K562 (cell line): Measurements from ENCODE around the gene YES1. TPM values are rescaled to one million over a fixed set of nuclear protein-coding genes. Genes with fewer than 3 reads are reported as not detected.

Experiments used
- BHLHE40 ChIP-seq: IDR thresholded peaks from 2 replicates; pipeline ENCODE4 v1.6.1; 2011; ENCODE audit warnings: low read length, improper control_type of control experiment
- COPS2 ChIP-seq: fragments of 450-650 bp; conservative IDR thresholded peaks from 2 replicates; pipeline ENCODE4 v1.6.1; 2016; ENCODE audit warnings: mild to moderate bottlenecking, moderate library complexity
- CTBP1 ChIP-seq: fragments of 450-650 bp; IDR thresholded peaks from 2 replicates; pipeline ENCODE4 v1.6.1; 2016; ENCODE audit warnings: borderline replicate concordance
- EHMT2 ChIP-seq: fragments of 450-650 bp; IDR thresholded peaks from 2 replicates; pipeline ENCODE4 v1.6.1; 2018; ENCODE audit warnings: antibody characterized with exemption
- ETV5 ChIP-seq: sonication (generic); formaldehyde crosslinking; IDR thresholded peaks from 2 replicates; pipeline ENCODE4 v1.4.0; 2020; ENCODE audit warnings: low read depth, mild to moderate bottlenecking, missing genetic modification reagents
- LCOR ChIP-seq: sonication (generic); formaldehyde crosslinking; IDR thresholded peaks from 2 replicates; pipeline ENCODE4 v1.8.0; 2022; ENCODE audit warnings: mild to moderate bottlenecking, missing genetic modification reagents
- MNT ChIP-seq, 2 experiments: fragments of 450-650 bp; conservative IDR thresholded peaks; 2 replicates each; pipeline ENCODE4 v1.6.1; 2017; ENCODE audit warnings: mild to moderate bottlenecking in 2 of 2, moderate library complexity in 2 of 2
- NBN ChIP-seq: fragments of 450-650 bp; IDR thresholded peaks from 2 replicates; pipeline ENCODE4 v1.6.1; 2016; ENCODE audit warnings: low read depth, mild to moderate bottlenecking
- POLR2G ChIP-seq: fragments of 200-400 bp; formaldehyde crosslinking; IDR thresholded peaks from 2 replicates; pipeline ENCODE4 v1.6.1; 2017; ENCODE audit warnings: low read depth, mild to moderate bottlenecking, antibody characterized with exemption, low read length, moderate library complexity
- RHOXF2B ChIP-seq: fragments of 250-450 bp; sonication (Bioruptor Pico); conservative IDR thresholded peaks from 2 replicates; pipeline ENCODE4 v1.5.1; 2021
- SIN3A ChIP-seq, 2 experiments: fragments of 150-350 bp in 1 of 2; IDR thresholded peaks; 2 replicates each; pipeline ENCODE4 v1.6.1; 2011 to 2016; ENCODE audit warnings: borderline replicate concordance in 2 of 2, low read depth in 2 of 2, low read length in 2 of 2, mild to moderate bottlenecking in 2 of 2, moderate library complexity in 2 of 2; ENCODE audit not compliant: control insufficient read depth in 1 of 2
- SOX6 ChIP-seq: fragments of 450-650 bp; IDR thresholded peaks from 2 replicates; pipeline ENCODE4 v1.6.1; 2014; ENCODE audit warnings: mild to moderate bottlenecking
- SUPT5H ChIP-seq: fragments of 450-650 bp; IDR thresholded peaks from 2 replicates; pipeline ENCODE4 v1.6.1; 2016
- TAF15 ChIP-seq: fragments of 200-400 bp; formaldehyde crosslinking; IDR thresholded peaks from 2 replicates; pipeline ENCODE4 v1.6.1; 2017; ENCODE audit warnings: mild to moderate bottlenecking, low read depth, low read length, moderate library complexity
- TFAM ChIP-seq: fragments of 250-450 bp; sonication (Bioruptor Pico); conservative IDR thresholded peaks from 2 replicates; pipeline ENCODE4 v1.5.0; 2021; ENCODE audit warnings: mild to moderate bottlenecking, moderate library complexity
- TRIM24 ChIP-seq, 2 experiments: fragments of 450-650 bp; IDR thresholded peaks; 2 replicates each; pipeline ENCODE4 v1.6.1; 2016
- ZBTB12 ChIP-seq: fragments of 250-450 bp; sonication (Bioruptor Pico); IDR thresholded peaks from 2 replicates; pipeline ENCODE4 v1.4.0; 2020
- ZNF124 ChIP-seq: sonication (generic); formaldehyde crosslinking; IDR thresholded peaks from 2 replicates; pipeline ENCODE4 v1.8.1; 2022; ENCODE audit warnings: missing genetic modification reagents
- ZNF133 ChIP-seq: fragments of 250-450 bp; sonication (Bioruptor Pico); IDR thresholded peaks from 2 replicates; pipeline ENCODE4 v1.4.0; 2020; ENCODE audit warnings: mild to moderate bottlenecking
- ZNF316 ChIP-seq: fragments of 450-650 bp; IDR thresholded peaks from 2 replicates; pipeline ENCODE4 v1.6.1; 2016
- ZNF431 ChIP-seq: sonication (generic); formaldehyde crosslinking; IDR thresholded peaks from 2 replicates; pipeline ENCODE4 v1.8.0; 2022; ENCODE audit warnings: mild to moderate bottlenecking, missing genetic modification reagents
- ZNF592 ChIP-seq: fragments of 450-650 bp; IDR thresholded peaks from 2 replicates; pipeline ENCODE4 v1.6.1; 2017; ENCODE audit warnings: antibody characterized with exemption, mild to moderate bottlenecking
- polyA plus RNA-seq, 8 experiments: library from polyadenylated mRNA; depleted of rRNA in 4 of 8; stranded (reverse) in 5 of 8; unstranded in 3 of 8; fragments of >200 nt; fragmentation: Nextera tagmentation in 2 of 8; fragmentation: Illumina TruSeq in 1 of 8; extraction: Ambion mirVana in 2 of 8; extraction: Trizol in 1 of 8; gene quantifications; 2 replicates each; pipeline versions ENCODE4 v1.2.1 to v1.2.3, GENCODE V29; 2011 to 2014; ENCODE audit warnings: inconsistent platforms in 1 of 8, missing spikeins in 1 of 8
- total RNA-seq, 7 experiments: library from RNA; depleted of rRNA in 6 of 7; stranded (reverse); fragments of >200 nt in 6 of 7; fragmentation: Illumina TruSeq in 2 of 7; extraction: Trizol in 2 of 7; gene quantifications; 2 replicates each; pipeline versions ENCODE4 v1.2.1 to v1.2.3, GENCODE V29; 2011 to 2021; ENCODE audit warnings: low replicate concordance in 1 of 7

YES1 gene
- total and polyA plus RNA-seq, 9 of the 15 experiments (the other 6 are each of a cell fraction or from before 2014, with no cell fraction given): 37.2 to 115 (median 77.7) TPM

- TF ChIP-seq ZNF316 (no peak), TAF15 (no peak), SUPT5H (peak; percentile 61), CTBP1 (peak; percentile 93; the same call in 1 of the 2 replicates), ZNF592 (0 out of 2 replicates have a peak, but pooled peaks have one; percentile 57), NBN (peak; percentile 88; the same call in 1 of the 2 replicates), SOX6 (peak; percentile 73; the same call in 1 of the 2 replicates), ZBTB12 (0 out of 2 replicates have a peak, but pooled peaks have one; percentile 15), TFAM (no peak), RHOXF2B (CRISPR knock-in tag) (no peak), COPS2 (no peak), ZNF133 (CRISPR knock-in tag) (no peak), LCOR (CRISPR knock-in tag) (peak; percentile 52; the same call in 1 of the 2 replicates), TRIM24 (IDR thresholded peaks at IDR 0.05) (no peak; a peak in 1 of 4 replicates), BHLHE40 (peak; percentile 83), ZNF124 (no peak), ETV5 (peak; percentile 53; the same call in 1 of the 2 replicates), EHMT2 (no peak), SIN3A (IDR thresholded peaks at IDR 0.05; ENCODE audit: borderline replicate concordance in 2 of 2, control insufficient read depth in 1 of 2, low read depth in 2 of 2, low read length in 2 of 2) (peak; percentile 84 to 88), MNT (conservative IDR thresholded peaks at IDR 0.05) (peak; percentile 70 to 81; a peak in 3 of 4 replicates), POLR2G (peak; percentile 82), ZNF431 (CRISPR knock-in tag) (no peak)
Measured at GRCh38 chr18:832085-832681, 20.1 kb upstream of the YES1 start (continued).
